ENCODE data around the gene FLVCR2. TPM values are rescaled to one million over a fixed set of nuclear protein-coding genes. Genes with fewer than 3 reads are reported as not detected.

FLVCR2 gene
- total and polyA plus RNA-seq, 2 donors (not counting 1 experiment from before 2014, with no cell fraction given): 0.31 to 1.6 TPM

DNA sequence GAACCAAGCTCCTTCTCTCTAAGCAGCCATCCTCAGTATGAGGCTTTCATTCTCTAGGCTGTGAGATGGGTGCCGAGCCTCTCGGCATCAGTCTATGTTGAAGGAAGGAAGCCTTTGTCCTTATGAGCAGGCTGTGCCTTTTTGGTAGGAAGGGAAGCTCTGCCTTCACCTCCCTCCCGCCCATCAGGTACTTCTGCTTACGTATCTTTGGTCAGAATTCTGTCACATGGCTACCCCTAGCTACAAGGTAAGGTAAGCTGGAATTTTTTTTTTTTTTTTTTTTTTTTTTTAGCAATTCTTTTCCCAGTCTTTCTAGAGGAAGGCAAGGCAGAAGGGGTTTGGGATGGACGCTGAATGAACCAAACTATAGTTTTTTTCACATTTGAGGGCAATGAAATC is 39.3 kb upstream of the FLVCR2 start:
- peak overlapping the region; percentile 69 for H3K4me3 Mint-ChIP-seq
- H3K27ac ChIP-seq (ENCODE audit: low read length in 2 of 2): peak overlapping the region; percentile 32 to 75
- no peaks in the 10 kb centered on the region for H3K27me3 Mint-ChIP-seq
- no peak overlapping the region for H3K9ac ChIP-seq (ENCODE audit: low read length)
- intact Hi-C loops (cut with micrococcal nuclease): loop anchor here (1.0 kb wide), 1 partner anchor 24 kb away; no protein-coding TSS in a partner anchor
- peaks cover 34 to 52% of the 10 kb centered on the region in 2 donors for H3K4me1 ChIP-seq (ENCODE audit: control insufficient read depth in 2 of 2, insufficient read depth in 2 of 2, low read length in 2 of 2)
- no peaks in the 10 kb centered on the region for H3K9me3 ChIP-seq (ENCODE audit: control extremely low read depth in 1 of 3, control insufficient read depth in 2 of 3, insufficient read depth in 1 of 3, low read length in 2 of 3)
- no peaks in the 10 kb centered on the region for H3K9me3 Mint-ChIP-seq (ENCODE audit: insufficient read depth)
- no peaks in the 10 kb centered on the region for H3K27me3 ChIP-seq (replicated peaks in 1 of 4; ENCODE audit: control extremely low read depth in 1 of 4, control insufficient read depth in 3 of 4, insufficient read depth in 4 of 4, low read length in 3 of 4)
- no peaks in the 10 kb centered on the region for H4K20me1 ChIP-seq (ENCODE audit: control insufficient read depth, insufficient read depth, low read length, poor library complexity, severe bottlenecking)
- peak overlapping the region; percentile 92 for H3K27ac Mint-ChIP-seq
- H3K4me3 ChIP-seq (ENCODE audit: control extremely low read depth in 1 of 5, extremely low read depth in 1 of 5, insufficient read depth in 1 of 5, low read depth in 2 of 5, low read length in 4 of 5): no peak overlapping the region
- TF ChIP-seq, protein P1, sequence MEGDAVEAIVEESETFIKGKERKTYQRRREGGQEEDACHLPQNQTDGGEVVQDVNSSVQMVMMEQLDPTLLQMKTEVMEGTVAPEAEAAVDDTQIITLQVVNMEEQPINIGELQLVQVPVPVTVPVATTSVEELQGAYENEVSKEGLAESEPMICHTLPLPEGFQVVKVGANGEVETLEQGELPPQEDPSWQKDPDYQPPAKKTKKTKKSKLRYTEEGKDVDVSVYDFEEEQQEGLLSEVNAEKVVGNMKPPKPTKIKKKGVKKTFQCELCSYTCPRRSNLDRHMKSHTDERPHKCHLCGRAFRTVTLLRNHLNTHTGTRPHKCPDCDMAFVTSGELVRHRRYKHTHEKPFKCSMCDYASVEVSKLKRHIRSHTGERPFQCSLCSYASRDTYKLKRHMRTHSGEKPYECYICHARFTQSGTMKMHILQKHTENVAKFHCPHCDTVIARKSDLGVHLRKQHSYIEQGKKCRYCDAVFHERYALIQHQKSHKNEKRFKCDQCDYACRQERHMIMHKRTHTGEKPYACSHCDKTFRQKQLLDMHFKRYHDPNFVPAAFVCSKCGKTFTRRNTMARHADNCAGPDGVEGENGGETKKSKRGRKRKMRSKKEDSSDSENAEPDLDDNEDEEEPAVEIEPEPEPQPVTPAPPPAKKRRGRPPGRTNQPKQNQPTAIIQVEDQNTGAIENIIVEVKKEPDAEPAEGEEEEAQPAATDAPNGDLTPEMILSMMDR (IDR thresholded peaks at IDR 0.05): no peak
- no peak for TF ChIP-seq EZH2 (IDR thresholded peaks at IDR 0.05; ENCODE audit: borderline replicate concordance, insufficient read depth, low read depth, low read length, poor library complexity, severe bottlenecking)
- CTCF ChIA-PET: interaction anchor here (0.7 to 6.2 kb wide), 10 partner anchors 10 to 263 kb away, joined by 3 to 60 read pairs (median 5); partner anchors contain the start of genes BATF, ERG28 and TTLL5
- peak overlapping the region; percentile 47 for H3K4me2 ChIP-seq (replicated peaks; ENCODE audit: low read depth, low read length, poor library complexity, severe bottlenecking)
- POLR2A ChIA-PET: interaction anchor here (0.7 to 1.8 kb wide), 6 partner anchors 13 to 53 kb away, joined by 3 to 9 read pairs (median 5); partner anchors contain the start of gene BATF
- no peaks in the 10 kb centered on the region for H3K36me3 ChIP-seq (replicated peaks in 1 of 2; ENCODE audit: control extremely low read depth in 1 of 2, control insufficient read depth in 1 of 2, extremely low read depth in 1 of 2, insufficient read depth in 2 of 2, low read length in 1 of 2)
- H2AFZ ChIP-seq (ENCODE audit: insufficient read depth, low read depth, low read length, poor library complexity, severe bottlenecking): no peak overlapping the region
- H3K4me1 Mint-ChIP-seq: peaks cover 52% of the 10 kb centered on the region
- DNase-seq (no peak), ATAC-seq (ENCODE audit: low read depth) (no peak)
- peaks cover 6% of the 10 kb centered on the region for H3K79me2 ChIP-seq (ENCODE audit: control insufficient read depth, insufficient read depth, low read length)
- no CpG with 5 or more reads among the region's 5 CpGs for WGBS (ENCODE audit: insufficient coverage)
